GM12891 (cell line): ENCODE results near the gene CABCOCO1.

Experiments used
- DNase-seq: peaks from one replicate; pipeline ENCODE4 v3.0.0; 2011; ENCODE audit warnings: low spot score; ENCODE audit not compliant: insufficient read length
- FAIRE-seq: peaks from 2 replicates; lab custom pipeline; 2011; peaks lifted over from hg19 to GRCh38; lab: Jason Lieb, UNC
- PAX5 ChIP-seq: IDR thresholded peaks from 2 replicates; pipeline ENCODE4 v1.6.1; 2011; ENCODE audit warnings: low read length, moderate library complexity, mild to moderate bottlenecking; ENCODE audit not compliant: insufficient read depth, severe bottlenecking
- POLR2A ChIP-seq: IDR thresholded peaks from 2 replicates; pipeline ENCODE4 v1.6.1; 2011; ENCODE audit warnings: low read depth, low read length, control low read depth
- POLR2AphosphoS5 ChIP-seq: IDR thresholded peaks from 2 replicates; pipeline ENCODE4 v1.6.1; 2011; ENCODE audit warnings: low read depth, low read length, control low read depth
- POU2F2 ChIP-seq: IDR thresholded peaks from 2 replicates; pipeline ENCODE4 v1.6.1; 2011; ENCODE audit warnings: low read depth, mild to moderate bottlenecking, control low read depth, low read length, moderate library complexity
- SPI1 ChIP-seq: IDR thresholded peaks from 2 replicates; pipeline ENCODE4 v1.6.1; 2011; ENCODE audit warnings: low read depth, low read length, control low read depth
- TAF1 ChIP-seq: IDR thresholded peaks from 2 replicates; pipeline ENCODE4 v1.6.1; 2011; ENCODE audit warnings: low read depth, low read length, control low read depth

Gene CABCOCO1

DNA sequence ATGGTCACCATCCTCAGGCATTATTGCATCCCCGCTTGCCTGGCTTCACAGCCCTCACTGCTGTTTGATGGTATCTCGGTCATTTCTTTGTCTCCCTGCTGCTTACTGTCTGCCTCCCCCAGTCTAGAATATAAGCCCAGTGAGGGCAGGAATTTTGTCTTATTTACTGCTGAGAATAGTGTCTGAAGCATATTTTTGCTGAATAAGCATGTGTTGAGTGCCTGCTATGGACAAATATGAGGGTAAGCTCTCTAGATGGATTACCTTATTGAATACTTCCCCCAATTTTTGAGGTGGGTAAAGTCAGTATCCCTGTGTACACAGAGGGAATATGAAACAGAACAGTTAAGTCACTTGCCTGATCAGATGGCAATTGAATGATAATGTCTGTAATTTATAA is 36.5 kb upstream of the CABCOCO1 start:
- TF ChIP-seq POLR2A (no peak), PAX5 (no peak), TAF1 (no peak), SPI1 (no peak), POLR2AphosphoS5 (no peak), POU2F2 (no peak)
- no peak for DNase-seq
- no peak for FAIRE-seq

DNA sequence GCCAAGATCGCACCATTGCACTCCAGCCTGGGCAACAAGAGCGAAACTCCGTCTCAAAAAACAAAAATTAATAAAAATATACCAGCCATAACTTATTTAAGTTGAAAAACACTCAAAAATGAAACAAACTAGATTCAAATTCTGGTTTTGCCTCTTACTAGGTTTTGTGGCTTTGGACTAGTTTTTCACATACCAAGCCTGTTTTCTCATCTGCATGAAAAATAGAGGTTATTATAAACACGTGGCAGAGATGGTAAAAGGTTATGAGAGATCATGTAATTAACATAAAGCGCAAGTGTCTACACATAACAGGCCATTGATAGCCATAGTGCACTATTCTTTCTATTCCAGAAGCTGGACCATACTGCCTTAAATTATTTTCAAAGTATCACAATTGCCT is 35.5 kb upstream of the CABCOCO1 start:
- no peak for DNase-seq
- FAIRE-seq: no peak
- no peak for TF ChIP-seq SPI1

DNA sequence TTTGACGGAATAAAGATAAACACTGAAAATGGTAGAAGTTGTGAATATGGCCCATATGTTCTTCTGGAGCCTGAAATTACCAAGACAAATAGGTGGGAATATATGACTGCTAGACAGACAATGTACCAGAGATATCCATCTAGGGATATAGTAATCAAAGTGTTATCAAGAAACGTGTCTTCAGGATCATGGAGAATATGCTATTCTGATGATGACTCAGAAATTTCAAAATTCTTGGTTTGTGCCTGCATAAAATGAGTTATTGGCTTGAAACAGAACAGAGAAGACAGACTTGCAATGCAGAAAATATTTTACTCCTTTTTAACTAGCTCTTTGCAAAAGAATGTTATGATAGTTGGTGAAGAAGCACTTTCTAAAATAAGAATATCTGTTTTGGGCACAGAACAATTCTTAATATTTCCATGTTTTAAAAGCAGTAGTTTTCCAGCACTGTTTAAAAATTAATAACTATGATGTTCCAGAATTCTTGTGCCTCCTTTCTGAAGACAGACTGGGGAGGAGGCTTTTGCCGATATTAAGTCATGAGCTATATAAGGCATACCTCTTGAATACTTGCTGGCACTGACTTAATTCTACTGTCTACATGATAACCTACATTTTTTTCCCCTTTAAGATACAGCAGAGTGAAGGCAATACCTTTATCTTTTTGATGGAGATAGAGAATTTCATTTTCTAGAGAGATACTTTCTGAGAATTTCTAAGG is 34.4 kb upstream of the CABCOCO1 start:
- TF ChIP-seq TAF1 (no peak), POU2F2 (no peak), PAX5 (no peak), SPI1 (no peak), POLR2A (no peak), POLR2AphosphoS5 (no peak)
- no peak for DNase-seq
- FAIRE-seq: no peak

DNA sequence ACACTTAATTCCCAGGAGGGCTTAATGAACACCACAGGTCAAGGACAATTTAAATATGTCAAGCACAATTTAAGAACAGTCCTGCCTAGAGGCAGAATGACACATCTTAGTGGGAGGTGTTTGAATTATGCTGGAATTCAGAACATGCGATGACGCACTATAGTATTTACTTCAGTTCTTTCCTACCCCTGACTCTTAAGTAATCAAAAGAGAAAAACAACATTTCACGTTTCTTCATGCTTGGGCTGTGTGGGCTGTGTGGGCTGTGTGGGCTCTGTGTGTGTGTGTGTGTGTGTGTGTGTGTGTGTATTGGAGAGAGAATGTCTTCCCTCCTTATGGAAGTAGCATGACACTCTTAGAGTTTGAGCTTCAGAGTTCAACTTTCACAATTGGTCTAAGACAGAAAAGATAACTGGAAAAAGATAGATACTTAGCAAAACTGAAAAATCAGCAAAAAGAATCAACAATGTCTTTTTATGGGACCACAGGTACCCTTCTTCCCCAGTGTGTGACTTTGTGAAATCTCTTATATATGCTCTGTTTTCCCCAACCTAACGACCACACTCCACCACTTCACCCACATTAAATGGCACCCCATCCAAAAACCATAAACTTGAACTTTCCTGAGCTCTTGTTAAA is 33.7 kb upstream of the CABCOCO1 start:
- FAIRE-seq (no peak), DNase-seq (no peak)
- TF ChIP-seq SPI1 (no peak), PAX5 (no peak), POLR2A (no peak), TAF1 (no peak), POU2F2 (no peak), POLR2AphosphoS5 (no peak)

DNA sequence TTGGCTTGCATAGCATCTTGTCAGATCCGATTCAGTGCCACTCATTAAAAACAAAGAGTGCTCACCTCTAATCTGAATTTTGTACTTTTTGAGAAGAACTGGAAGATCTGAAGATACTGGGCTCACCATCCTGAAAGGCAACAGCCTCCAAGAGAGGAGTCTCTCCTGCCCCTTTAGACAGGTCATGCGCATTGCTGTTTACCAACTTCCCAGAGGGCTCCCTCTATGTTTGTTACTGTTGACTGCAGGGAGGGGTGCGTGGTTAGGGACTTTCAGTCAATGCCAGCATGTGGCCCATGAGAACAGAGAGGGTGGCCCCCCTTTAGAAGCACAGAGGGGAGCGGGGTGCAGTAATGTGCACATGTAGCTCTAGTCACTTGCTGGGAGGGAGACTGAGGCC is 33.2 kb upstream of the CABCOCO1 start:
- TF ChIP-seq TAF1 (no peak), PAX5 (no peak), POU2F2 (no peak), SPI1 (no peak), POLR2A (no peak), POLR2AphosphoS5 (no peak)
- DNase-seq: no peak
- no peak for FAIRE-seq

DNA sequence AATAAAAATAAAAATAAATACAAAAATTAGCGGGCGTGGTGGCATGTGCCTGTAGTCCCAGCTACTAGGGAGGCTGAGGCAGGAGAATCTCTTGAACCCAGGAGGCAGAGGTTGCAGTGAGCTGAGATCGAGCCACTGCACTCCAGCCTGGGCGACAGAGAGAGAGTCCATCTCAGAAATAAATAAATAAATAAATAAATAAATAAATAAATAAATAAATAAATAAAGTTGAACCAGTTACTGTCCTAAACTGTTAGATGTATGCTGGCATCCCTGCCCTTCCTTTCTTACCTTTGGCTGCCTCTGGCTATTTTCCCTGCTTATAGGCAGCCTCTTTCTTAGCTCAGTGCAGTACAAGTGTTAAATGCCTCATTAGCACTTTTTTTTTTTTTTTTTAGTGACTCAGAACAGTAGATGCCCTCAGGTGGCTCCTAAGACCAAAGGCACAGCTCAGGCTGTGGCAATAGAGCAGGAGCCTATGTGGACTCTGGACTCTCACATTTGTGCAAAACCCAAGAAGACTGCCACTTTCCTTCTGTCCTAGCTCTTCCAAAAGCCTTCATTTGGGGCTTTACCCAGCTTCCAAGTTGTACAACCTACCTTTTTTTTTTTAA is 30.6 kb upstream of the CABCOCO1 start:
- no peak for FAIRE-seq
- DNase-seq: no peak

DNA sequence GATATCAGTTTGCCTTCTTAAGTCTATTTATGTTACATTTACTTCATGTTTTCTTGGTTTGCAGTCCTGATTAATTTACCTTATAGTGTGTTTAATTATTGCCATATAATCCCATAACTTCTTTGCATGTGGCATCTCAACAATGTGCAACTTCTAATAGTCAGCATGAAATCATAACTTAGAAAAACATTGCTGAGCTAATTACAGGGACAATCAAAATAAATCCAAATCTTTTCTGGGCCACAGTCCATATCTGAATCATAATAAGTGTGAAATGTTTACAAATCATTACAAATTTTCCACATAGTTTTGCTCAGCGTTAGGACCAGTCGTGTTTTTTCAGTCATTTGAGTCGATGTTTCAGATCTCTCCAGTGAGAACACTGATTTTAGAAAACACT is 29.1 kb upstream of the CABCOCO1 start:
- FAIRE-seq (no peak), DNase-seq (no peak)
- TF ChIP-seq PAX5: no peak

More for the DNA sequence above, 30.6 kb upstream of the CABCOCO1 start:
- TF ChIP-seq POU2F2 (no peak), POLR2A (no peak), TAF1 (no peak), POLR2AphosphoS5 (no peak), PAX5 (no peak), SPI1 (no peak)

DNA sequence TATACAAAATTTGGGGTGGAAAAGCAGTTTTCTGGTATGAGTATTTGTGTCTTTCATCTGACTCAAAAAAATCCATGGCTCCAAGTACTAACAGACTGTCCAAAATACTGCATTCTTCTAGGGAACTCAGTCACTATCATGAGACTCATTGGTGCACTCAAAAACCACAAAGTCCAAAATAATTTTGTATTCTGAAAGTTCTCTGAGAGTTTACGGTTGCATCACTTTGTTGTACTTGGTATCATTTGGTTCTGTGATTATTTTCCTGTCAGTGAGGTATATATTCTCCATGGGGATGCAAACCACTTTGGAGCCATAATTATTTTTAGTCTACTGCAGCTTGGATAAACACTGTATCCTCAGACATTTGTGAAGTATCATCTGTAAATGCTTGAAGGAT is 28.0 kb upstream of the CABCOCO1 start:
- DNase-seq (no peak), FAIRE-seq (no peak)
- TF ChIP-seq POLR2A (no peak), SPI1 (no peak), TAF1 (no peak), PAX5 (no peak), POU2F2 (no peak), POLR2AphosphoS5 (no peak)

DNA sequence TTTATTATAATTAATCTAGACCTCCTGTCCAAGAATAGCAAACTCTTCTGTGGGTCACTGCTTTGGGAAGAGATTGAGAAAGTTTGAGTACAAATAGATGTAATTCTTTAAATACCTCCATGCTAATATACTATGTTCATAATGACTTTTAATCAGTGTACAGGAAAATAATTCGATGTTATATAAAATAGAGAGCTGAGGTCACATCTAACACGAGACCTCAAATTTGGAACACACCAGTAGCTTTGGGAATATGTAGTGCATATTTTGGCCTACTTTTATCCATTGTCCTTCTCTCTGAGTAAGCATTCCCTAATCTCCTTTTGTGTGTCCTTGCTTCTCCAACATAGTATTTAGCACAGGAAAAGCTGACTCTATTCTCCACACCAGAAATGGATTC is 27.3 kb upstream of the CABCOCO1 start:
- FAIRE-seq: no peak
- TF ChIP-seq POLR2AphosphoS5: no peak
- no peak for TF ChIP-seq SPI1
- TF ChIP-seq PAX5: no peak
- no peak for TF ChIP-seq POU2F2
- TF ChIP-seq TAF1: no peak
- no peak for TF ChIP-seq POLR2A

DNA sequence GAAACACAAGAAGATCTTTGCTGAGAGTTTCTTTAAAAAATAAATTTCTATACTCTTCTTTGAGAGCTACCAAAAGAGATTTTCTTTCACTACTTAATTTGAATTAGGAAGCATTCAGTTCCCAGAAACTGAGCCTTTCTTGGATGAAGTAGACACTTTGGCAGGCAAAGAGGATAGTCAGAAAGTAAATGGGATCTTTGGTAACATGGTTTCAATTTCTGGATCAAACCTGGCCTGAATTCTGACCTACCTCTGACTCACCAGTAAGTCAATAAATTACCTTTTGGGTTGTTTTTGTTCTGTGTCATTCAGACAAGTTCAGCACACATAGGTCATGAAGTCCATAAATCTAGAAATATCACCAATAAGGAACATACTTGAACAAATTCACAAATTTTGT is 26.8 kb upstream of the CABCOCO1 start:
- no peak for DNase-seq
- TF ChIP-seq POLR2AphosphoS5: no peak
- no peak for TF ChIP-seq POU2F2
- no peak for TF ChIP-seq TAF1
- TF ChIP-seq PAX5: no peak
- TF ChIP-seq SPI1: no peak
- TF ChIP-seq POLR2A: no peak
- no peak for FAIRE-seq

More for the DNA sequence above, 27.3 kb upstream of the CABCOCO1 start:
- DNase-seq: no peak

DNA sequence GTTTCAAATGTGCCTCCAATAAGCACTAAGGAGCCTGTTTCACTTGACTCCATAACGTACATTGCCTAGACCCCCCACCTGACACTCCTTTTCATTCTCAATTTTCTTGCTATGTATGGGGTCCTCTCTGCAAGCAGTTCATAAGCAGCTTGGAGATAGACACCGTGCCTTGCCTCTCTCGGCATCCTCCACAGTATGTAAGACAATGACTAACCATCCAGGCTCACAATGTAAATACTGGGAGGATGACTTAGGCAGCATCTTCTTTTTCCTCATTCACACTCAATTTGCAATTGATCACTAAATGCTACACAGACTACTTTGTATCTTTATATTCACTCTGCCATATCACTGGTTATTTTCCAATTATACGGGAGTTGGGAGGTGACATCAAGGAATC is 22.8 kb upstream of the CABCOCO1 start:
- DNase-seq: no peak
- FAIRE-seq: no peak
- TF ChIP-seq TAF1: no peak
- no peak for TF ChIP-seq PAX5
- no peak for TF ChIP-seq POLR2AphosphoS5
- TF ChIP-seq SPI1: no peak
